Mucosa of stomach (tissue), 1 donor: ENCODE results near the gene CABP4.

Experiments used
- H3K27me3 ChIP-seq: one replicate; pipeline ENCODE4 v1.7.0; 2013; ENCODE audit warnings: mild to moderate bottlenecking, low read length; ENCODE audit not compliant: control insufficient read depth, insufficient read depth
- H3K36me3 ChIP-seq: one replicate; pipeline ENCODE4 v1.7.0; 2013; ENCODE audit warnings: low read length; ENCODE audit not compliant: control insufficient read depth, insufficient read depth
- H3K4me1 ChIP-seq: one replicate; pipeline ENCODE4 v1.7.0; 2013; ENCODE audit warnings: mild to moderate bottlenecking, low read length; ENCODE audit not compliant: control insufficient read depth, insufficient read depth
- H3K4me3 ChIP-seq: one replicate; pipeline ENCODE4 v1.7.0; 2013; ENCODE audit warnings: low read length
- H3K9ac ChIP-seq: one replicate; pipeline ENCODE4 v1.7.0; 2013; ENCODE audit warnings: mild to moderate bottlenecking, low read length, moderate library complexity
- H3K9me3 ChIP-seq: one replicate; pipeline ENCODE4 v1.7.0; 2013; ENCODE audit warnings: mild to moderate bottlenecking, low read length, moderate library complexity; ENCODE audit not compliant: control insufficient read depth
- donor health status: Pancreatic carcinoma.

The CABP4 gene

DNA sequence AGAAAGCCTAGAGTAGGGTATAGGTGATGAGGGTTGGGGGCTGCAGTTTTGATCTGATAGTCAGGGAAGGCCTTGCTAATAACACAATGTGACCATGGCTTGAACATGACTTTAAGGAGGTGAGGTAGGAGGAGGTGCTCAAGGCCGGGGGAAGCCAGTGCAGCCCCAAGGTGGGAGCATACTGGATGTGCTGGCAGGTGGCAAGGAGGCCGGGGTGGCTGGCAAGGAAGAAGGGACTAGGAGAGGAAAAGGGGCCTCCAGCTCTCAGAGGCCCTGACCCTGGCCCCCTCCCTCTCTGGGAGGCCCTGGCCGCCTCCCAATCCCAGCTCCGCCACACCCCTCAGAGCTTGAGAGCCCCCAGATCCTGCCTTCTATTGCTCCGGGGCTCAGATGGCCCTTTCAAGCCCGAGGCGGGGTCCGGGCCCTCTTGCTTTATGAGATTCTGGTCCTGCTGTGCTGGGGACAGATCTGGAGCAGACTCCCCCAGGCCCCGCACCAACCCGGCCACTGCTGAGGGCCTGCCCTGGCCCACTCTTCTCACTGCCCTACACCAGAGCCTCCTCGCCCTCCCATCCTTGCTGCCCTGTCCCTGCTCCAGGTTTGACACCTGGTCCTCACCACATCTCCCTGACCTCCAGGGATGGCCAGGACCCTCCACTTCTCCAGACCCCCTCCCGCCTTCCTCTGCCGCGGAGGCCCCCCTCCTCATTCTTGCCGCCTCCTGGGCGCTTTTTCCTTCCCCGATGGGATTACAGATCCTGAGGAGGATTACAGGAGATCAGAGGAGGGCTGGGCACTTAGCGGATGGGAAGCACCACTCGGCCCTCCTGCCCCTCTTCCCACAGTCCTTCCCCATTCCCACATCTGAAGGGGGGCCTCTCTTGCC is 48.2 kb downstream of the CABP4 start:
- Histone ChIP-seq H3K4me3 (peak overlapping the region; percentile 16), H3K9me3 (no peaks in the 10 kb centered on the region), H3K9ac (peak overlapping the region; percentile 53), H3K36me3 (no peaks in the 10 kb centered on the region), H3K4me1 (peaks cover 33% of the 10 kb centered on the region), H3K27me3 (no peaks in the 10 kb centered on the region)

DNA sequence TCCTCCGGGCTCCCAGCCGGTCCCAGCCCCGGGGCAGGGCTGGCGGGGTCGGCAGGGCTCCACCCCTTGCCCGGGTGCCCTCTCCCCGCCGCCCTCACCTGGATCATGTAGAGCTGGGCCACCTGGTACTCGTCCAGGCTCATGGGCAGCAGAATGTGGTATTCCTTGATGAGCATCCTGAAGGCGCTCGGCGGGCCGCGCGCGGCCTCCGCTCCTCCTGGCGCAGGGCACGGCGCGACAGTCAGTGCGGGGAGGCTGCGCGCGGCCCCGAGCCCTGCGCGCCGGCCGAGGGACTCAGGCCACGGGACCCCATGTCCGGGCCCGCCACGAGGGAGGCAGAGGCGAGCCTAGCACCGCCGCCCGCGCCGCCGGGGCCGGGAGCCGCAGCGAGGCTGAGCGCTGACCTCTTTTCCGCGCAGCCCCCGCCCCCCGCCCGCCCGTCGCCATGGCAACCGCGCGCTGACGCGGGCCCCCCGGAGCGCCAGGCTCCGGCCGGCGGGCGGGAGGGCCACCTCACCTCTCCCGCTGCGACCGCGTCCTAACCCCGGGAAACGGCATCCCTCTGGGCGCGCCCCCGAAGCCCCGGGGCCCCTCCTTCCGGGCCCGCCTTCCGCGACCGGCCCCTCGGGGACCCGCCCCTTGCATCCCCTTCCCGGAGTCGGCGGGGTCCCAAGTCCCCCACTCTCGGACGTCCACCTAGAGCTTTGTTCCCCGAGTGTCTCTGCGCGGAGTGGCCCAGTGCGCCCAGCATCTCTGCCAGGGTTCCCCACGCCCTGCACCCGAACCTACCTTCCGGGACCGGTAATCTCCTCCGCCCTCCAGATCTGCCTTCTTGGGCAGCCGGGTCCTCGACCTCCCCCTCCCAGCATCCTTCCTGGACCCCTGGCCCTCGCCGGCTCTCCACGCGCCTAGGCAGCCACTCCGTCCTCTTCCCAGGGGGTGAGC is 49.1 kb downstream of the CABP4 start:
- Histone ChIP-seq H3K4me1 (peaks cover 40% of the 10 kb centered on the region), H3K36me3 (no peaks in the 10 kb centered on the region), H3K9me3 (no peaks in the 10 kb centered on the region), H3K9ac (peak overlapping the region; percentile 85), H3K4me3 (peak overlapping the region; percentile 86), H3K27me3 (no peaks in the 10 kb centered on the region)

DNA sequence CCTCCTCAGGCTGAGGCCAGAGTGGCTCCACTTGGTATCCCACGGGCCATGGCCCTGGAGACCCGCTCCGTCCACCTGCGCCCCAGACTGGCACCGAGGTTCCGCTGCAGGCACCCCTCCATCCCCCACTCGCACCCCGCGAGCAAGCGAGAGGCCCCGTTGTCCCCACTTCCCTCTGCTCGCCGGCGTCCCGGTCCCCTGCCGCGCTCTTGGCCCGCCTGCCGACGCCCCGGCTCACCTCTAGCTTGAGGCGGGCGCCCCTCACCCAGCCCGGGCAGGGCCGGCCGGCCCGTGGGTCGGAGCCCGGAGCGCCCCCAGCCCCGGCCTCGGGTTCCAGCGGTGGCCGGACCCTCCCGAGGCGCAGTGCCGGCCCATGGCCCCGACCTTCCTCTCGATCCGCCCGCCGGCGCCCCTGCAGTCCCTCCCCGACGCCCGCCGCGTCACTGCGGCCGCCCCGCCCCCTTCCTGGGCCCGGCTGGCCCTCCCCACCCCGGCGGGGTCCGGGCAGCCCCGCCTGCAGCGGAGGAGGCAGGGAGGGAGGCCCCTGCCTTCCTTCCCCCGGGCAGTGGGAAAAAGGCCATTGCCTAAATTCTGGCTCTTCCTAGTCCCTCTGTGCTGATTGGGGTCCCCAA is 49.9 kb downstream of the CABP4 start, which contains the start of gene PITPNM1:
Gene PITPNM1 (minus strand): TSS at position 414 of the 632 bp plus-strand sequence. CDS start 1,183 bp downstream, outside the sequence.
- H3K9me3 ChIP-seq: no peaks in the 10 kb centered on the region
- no peaks in the 10 kb centered on the region for H3K27me3 ChIP-seq
- H3K9ac ChIP-seq: peak within 1 kb of the TSS; percentile 87
- no peaks in the 10 kb centered on the region for H3K36me3 ChIP-seq
- peak within 1 kb of the TSS; percentile 86 for H3K4me3 ChIP-seq
- peaks cover 40% of the 10 kb centered on the region for H3K4me1 ChIP-seq

DNA sequence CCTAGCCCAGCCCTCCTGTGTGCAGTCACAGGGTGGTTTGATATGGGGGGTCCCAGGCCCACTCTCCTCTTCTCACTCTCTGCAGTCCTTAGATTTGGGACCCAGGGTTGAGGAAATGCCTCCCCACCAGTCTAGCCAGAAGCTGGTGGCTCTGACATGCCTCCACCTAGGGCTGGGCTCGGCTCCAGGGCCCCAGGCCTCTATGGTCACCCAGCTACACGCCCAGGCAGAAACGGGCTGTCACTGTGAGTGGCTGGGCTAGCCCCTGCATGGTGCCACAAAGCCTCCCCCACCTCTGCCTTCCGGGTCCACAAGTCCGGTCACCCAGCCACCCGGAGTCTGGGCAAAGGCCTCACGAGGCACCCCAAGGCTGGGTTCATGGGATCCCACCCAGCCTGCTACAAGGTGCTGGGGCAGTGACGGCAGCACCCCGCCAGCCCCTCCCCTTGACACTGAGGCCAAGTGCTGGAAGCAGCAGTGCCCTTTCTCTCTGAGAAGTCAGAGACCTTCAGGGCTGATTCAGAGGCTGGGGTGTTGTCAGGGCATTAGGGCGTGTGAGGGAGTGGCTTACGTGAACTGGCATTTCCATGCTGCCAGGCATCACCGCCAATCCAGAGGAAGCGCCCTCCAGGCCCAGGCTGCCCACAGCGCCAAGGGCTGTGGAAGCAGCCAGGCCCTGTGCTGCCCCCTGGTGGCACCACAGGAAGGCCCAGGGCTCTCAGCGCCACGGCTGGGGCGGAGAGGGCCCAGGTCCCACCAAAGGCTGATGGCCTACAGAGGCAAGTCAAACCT is 50.6 kb downstream of the CABP4 start:
- Histone ChIP-seq H3K4me1 (peaks cover 40% of the 10 kb centered on the region), H3K27me3 (no peaks in the 10 kb centered on the region), H3K36me3 (no peaks in the 10 kb centered on the region), H3K9me3 (no peaks in the 10 kb centered on the region), H3K4me3 (peak overlapping the region; percentile 61), H3K9ac (peak overlapping the region; percentile 87)

DNA sequence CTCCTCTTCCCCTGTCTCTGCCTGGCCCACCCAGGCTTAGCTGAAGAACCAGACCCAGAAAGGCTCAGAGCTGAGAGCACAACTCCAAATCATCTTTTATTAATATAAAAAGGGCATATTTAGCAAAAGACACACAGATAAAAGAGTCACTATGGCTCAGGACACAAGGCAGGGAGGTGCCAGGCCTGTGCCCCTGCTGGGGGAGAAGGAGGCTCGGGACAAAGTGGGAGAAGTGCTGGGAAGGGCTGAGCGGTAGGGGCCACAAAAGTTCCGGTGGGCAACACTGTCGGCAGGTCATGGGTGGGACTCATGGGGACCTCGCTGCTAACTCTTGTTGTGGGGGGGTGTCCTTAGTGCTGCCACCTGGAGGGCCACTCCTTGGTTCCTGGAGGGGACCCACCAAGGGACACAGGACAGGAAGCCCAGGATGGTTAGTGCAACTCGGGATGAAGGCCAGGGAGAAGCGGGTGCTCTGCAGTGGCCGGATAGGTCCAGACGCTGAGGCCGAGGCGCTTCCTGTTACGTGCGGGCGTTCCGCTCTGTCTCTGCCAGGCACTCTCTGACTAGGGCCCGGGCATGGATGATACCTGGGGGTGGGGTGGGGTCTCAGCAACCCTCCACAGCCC is 51.4 kb downstream of the CABP4 start:
- Histone ChIP-seq H3K4me3 (no peak overlapping the region), H3K9ac (peak overlapping the region; percentile 87), H3K36me3 (no peaks in the 10 kb centered on the region), H3K27me3 (no peaks in the 10 kb centered on the region), H3K9me3 (no peaks in the 10 kb centered on the region), H3K4me1 (peaks cover 40% of the 10 kb centered on the region)

DNA sequence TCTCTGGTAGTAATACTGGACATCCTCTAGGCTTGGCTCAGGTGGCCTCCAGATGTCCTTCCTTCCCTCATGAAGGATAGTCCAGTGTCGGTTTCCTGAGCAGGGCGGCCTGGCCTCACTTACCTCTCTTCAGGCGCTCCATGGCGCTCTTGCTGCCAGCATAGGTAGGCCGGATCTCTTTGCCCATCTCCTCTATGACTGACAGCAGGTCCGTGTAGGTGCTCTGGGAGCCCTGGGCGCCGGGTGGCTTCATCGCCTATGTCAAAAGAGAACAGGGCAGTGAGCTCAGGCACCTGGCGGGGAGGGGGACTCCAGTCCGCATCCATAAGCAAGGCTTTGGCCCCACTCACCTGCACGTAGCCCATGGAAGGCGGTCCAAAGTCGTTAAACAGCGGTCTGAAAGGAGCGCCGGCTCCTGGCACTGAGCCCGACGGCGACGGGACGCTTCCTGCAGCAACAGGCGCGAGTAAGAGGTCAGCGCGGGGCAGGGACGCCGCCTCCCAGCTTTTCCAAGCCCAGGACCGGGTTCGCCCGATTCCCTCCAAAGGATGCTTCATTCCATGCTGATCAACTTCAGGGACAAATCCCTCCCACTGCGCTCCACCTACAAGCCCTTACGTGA is 52.2 kb downstream of the CABP4 start:
- H3K4me3 ChIP-seq: peak overlapping the region; percentile 69
- peaks cover 40% of the 10 kb centered on the region for H3K4me1 ChIP-seq
- H3K36me3 ChIP-seq: no peaks in the 10 kb centered on the region
- no peaks in the 10 kb centered on the region for H3K9me3 ChIP-seq
- H3K9ac ChIP-seq: peak overlapping the region; percentile 87
- no peaks in the 10 kb centered on the region for H3K27me3 ChIP-seq

DNA sequence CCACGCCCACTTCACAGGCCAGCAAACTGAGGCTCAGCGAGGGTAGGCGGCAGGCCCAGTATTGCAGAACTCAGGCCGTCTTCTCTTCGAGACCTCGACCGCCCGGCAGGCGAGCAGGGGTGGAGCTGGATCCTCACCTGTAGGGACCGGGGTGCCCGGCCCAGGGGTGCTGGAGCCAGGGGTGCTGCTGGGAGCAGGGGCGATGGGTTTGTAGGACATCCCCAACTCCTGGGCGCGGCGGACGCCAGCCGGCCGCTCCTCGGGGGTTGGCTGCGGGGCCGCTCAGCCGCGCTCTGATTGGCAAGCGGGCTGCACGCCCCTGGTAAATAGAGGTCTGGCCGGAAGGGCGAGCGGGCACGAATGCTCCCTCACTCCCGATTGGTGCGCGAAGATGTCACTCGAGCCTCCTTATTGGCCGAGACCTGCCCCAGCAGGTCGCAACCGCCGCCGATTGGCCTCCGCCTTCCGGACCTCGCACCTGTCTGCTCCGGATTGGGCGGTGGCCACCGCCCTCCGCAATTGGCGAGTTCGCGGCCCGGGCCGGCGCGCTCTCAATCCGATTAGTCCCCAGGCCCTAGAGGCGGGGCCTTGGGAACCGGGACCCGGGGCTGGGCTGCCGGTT is 52.8 kb downstream of the CABP4 start, which contains the start of gene CDK2AP2:
Gene CDK2AP2 (minus strand): TSS at position 299 of the 622 bp plus-strand sequence. CDS start 80 bp downstream, at position 219.
- Histone ChIP-seq H3K4me1 (peaks cover 40% of the 10 kb centered on the region), H3K27me3 (no peaks in the 10 kb centered on the region), H3K4me3 (peak within 1 kb of the TSS; percentile 69), H3K9ac (peak within 1 kb of the TSS; percentile 87), H3K36me3 (no peaks in the 10 kb centered on the region), H3K9me3 (no peaks in the 10 kb centered on the region)

DNA sequence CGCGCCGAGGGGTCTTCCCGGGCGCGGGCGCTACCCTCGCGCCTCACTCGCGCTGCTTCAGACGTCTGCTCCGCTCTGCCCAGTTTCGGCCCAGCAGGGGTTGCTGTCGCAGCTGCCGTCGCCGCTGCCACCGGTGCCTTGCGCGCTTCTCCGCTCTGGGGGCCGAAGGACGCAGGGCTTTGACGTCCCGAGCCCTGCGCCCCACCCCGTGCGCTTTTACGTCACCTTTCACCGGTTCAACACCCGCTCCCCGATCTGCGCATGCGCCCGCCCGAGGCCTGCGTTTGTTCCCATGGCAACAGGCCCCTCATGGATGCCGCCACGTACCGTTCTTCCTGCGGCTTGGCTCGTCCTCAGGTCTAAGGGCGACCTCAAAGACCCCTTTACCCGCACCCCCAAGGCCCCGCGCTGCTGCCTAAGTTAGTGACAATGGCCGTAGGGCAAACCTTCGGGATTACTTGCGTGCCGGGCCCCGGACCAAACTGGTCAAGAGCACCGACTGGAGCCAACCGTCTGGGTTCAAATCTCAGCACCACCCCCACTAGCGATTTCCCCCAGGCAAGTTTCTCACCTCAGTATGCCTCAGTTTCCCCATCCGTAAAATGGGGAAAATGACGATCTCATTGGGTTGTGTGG is 53.5 kb downstream of the CABP4 start:
- no peaks in the 10 kb centered on the region for H3K9me3 ChIP-seq
- peaks cover 37% of the 10 kb centered on the region for H3K4me1 ChIP-seq

DNA sequence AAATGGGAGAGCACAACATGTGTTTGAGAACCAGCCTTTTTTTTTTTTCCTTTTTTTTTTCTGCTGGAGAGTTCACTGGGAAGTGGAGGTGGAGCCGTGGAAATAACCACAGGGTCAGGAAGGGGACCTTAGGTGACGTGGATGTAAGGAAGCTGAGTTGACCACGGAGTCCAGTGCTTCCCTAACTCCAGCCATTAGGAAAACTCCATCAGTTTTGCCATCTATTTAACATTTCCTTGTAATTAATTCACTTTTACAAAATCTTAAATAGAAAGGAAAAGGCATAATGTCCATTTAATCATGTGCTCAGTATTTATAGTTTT is 54.8 kb downstream of the CABP4 start:
- Histone ChIP-seq H3K4me1 (peaks cover 33% of the 10 kb centered on the region), H3K9ac (no peak overlapping the region)

More for the DNA sequence above, 53.5 kb downstream of the CABP4 start:
- no peaks in the 10 kb centered on the region for H3K27me3 ChIP-seq
- peak overlapping the region; percentile 67 for H3K4me3 ChIP-seq
- H3K9ac ChIP-seq: peak overlapping the region; percentile 87
- no peaks in the 10 kb centered on the region for H3K36me3 ChIP-seq

More for the DNA sequence above, 54.8 kb downstream of the CABP4 start:
- no peaks in the 10 kb centered on the region for H3K36me3 ChIP-seq
- H3K27me3 ChIP-seq: no peaks in the 10 kb centered on the region
- no peak overlapping the region for H3K4me3 ChIP-seq
- no peaks in the 10 kb centered on the region for H3K9me3 ChIP-seq
